DND-41 (cell line): ENCODE data around the gene CELA2A.

Experiments used
- CTCF ChIP-seq: IDR thresholded peaks from 2 replicates; pipeline ENCODE4 v1.5.1; 2012; ENCODE audit warnings: borderline replicate concordance, low read length, moderate library complexity, mild to moderate bottlenecking; ENCODE audit not compliant: poor library complexity, severe bottlenecking; ENCODE audit errors: extremely low read depth
- EZH2 ChIP-seq: IDR thresholded peaks from 3 replicates; pipeline ENCODE4 v1.6.1; 2012; ENCODE audit warnings: borderline replicate concordance, low read depth, mild to moderate bottlenecking, moderate library complexity, low read length, inconsistent platforms; ENCODE audit not compliant: severe bottlenecking

- TF ChIP-seq CTCF (no peak), EZH2 (no peak)
These were observed 21.1 kb upstream of the CELA2A start for GRCh38 chr1:15435239-15436077.
